CD4-positive, alpha-beta T cell treated with Interleukin-17A for 1 hour (primary cell): ENCODE results near the gene NOC4L.
"Not testable (repeated sequence)": the region's sequence is repeated elsewhere in the genome, so short reads cannot be mapped to it uniquely, and the experiment has no call there.

Experiments
- DNase-seq: peaks from one replicate; pipeline ENCODE4 v3.0.0-alpha.2; 2020

The NOC4L gene

GRCh38 chr12:132124766-132125425 lies 19.4 kb upstream of the NOC4L start:
- no peak for DNase-seq

GRCh38 chr12:132125736-132126135 lies 18.5 kb upstream of the NOC4L start:
- no peak for DNase-seq

DNA sequence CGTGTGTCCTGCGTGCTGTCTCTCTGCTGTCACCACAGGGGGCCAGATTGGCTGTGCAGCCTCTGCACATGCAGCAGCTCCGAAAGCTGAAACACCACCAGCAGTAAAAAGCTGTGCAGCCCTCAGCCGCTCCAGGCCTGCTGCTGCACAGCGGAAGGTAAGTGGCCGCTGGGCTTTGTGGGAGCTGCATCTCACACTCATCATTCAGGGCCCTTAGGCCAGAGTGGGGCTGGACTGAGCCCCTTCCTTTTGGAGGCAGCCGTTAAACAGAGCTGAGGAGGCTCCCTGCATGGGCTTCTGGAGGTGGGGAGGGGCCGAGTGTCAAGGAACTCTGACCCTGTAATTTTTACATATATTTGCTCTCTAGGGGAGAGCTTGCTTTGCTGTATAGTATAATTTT lies 17.2 kb upstream of the NOC4L start:
- DNase-seq: no peak

DNA sequence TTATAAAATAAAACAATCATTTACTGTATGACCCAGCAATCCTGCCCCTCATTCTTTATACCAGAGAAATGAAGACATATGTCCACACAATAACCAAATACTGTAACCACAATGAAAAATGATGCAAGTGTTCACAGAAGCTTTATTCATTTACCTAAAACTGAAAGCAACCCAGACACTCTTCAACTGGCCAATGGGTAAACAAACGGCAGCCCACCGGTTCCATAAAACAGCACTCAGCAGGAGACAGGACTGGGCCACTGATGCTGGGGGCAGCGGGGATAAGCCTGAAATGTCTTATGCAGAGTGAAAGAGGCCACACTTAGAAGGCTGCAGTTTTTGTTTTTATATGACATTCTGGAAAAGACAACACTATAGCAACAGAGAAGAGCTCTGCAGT lies 15.2 kb upstream of the NOC4L start:
- DNase-seq: no peak

GRCh38 chr12:132130690-132131089 lies 13.6 kb upstream of the NOC4L start:
- no peak for DNase-seq

DNA sequence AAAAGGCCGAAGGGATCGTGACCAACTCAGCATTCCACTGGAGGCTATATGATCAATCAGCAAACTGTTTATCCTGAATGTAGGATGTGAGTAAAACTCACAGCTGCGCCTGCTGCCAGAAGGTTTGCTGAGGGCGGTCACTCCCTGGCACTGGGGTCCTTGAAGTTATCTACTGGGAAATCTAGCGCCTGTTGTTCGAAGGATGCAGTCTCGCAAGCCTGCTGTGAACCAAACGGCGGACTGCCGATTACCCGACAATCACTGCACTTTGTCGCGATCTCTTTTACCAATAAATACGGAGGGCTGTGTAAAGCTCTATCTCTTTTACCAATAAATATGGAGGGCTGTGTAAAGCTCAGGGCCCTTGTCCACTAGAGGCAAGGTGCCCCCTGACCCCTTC lies 13.0 kb upstream of the NOC4L start:
- DNase-seq: no peak

- DNase-seq: no peak
Observed at GRCh38 chr12:132131952-132132351, 12.3 kb upstream of the NOC4L start.

DNA sequence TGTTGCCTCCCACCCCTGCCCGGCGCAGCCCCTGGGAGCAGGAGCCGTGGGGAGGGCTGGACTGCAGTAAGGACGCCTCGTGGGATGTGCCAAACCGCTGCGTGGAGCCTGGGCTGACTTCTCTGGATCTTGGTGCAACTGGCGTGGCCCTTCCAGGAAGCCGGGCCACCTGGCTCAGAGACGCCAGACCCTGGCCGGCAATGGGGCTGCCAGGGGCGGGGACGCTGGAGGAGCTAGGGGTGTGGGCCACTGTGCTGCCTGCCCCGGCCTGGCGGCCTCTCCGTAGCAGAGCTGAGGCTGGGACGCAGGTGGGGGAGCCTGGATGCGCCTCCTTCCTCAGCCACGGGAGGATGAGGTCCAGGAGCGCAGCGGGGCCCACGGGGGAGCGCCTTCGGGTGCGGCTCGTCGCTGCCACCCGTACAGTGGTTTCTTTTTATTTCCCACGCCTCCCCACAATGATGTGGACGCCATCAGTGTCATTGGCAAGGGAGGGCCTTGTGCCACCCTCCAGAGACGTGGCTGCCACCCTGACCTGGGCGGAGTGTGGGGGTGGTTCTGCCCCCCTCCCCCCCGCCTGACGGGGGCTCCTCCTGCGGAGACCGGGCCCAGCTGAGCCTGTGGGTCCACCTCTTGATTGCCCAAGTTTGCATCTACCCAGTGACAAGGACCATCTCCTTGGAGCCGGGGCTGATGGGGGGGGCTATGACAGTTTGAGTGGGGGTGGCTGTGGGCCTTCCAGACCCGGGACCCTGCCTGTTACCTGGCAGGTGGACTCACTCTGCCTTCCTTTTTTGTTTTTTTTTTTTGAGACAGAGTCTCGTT lies 11.4 kb upstream of the NOC4L start:
- DNase-seq: no peak

DNA sequence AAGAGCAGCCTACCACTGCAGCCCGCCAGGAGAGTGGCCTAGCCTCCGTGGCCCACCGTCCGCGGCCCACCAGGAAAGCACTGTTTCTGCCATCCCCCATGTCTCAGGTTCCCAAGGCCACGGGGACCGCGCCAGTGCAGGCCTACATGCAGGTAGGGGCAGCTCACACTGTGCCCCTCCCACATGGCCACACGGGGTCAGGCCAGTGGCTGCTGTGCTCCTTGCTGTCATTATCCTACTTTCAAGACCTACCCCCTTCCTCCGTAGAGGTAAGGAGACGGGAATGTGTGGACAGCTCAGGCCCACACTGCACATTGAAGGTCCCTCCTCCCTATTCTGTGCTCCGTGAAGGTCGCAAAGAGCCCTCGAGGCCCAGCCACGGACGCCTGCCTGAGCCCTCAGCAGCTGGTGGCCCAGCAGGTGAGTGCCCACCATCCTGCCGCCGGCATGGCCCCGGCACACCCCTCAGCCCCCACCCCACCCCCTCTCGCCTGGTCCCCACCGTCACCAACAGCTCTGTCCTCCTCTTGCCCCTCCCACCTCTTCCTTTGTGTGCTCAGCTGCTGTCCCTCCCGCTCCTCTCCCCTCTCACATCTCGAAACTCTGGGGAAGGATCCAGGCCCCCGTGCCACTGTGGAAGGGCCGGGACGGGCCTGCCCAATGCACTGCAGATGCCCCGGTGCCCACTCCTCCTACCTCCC lies 10.2 kb upstream of the NOC4L start:
- no peak for DNase-seq

DNA sequence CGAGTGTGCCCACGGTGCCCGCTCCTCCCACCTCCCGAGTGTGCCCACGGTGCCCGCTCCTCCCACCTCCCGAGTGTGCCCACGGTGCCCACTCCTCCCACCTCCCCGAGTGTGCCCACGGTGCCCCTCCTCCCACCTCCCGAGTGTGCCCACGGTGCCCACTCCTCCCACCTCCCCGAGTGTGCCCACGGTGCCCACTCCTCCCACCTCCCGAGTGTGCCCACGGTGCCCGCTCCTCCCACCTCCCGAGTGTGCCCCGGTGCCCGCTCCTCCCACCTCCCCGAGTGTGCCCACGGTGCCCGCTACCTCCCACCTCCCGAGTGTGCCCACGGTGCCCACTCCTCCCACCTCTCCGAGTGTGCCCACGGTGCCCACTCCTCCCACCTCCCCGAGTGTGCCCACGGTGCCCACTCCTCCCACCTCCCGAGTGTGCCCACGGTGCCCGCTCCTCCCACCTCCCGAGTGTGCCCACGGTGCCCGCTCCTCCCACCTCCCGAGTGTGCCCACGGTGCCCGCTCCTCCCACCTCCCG lies 9.5 kb upstream of the NOC4L start:
- not testable (repeated sequence) for DNase-seq

GRCh38 chr12:132136226-132136625 lies 8.0 kb upstream of the NOC4L start:
- not testable (repeated sequence) for DNase-seq

- no peak for DNase-seq
Observed at GRCh38 chr12:132137483-132138125, 6.7 kb upstream of the NOC4L start.

- no peak for DNase-seq
Observed at GRCh38 chr12:132138941-132139871, 5.1 kb upstream of the NOC4L start.

DNA sequence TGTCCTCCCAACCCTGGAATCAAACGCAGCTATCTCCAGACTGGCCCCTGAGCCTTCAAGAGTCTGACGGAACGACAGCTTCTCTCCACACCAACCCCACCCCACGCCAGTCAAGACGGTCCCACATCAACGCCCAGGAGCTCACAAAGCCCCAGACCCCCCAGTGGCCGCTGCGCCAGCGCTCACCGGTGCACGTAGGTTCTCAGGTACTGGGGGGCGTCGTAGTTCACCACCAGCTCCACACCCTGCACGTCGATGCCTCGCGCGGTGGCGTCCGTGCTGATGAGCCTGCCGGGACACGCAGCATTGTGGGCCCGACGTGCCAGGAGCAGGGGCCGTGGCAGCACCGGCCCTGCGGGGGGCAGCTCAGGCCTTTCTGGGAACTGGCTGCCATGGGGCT lies 4.3 kb upstream of the NOC4L start:
- DNase-seq: no peak

DNA sequence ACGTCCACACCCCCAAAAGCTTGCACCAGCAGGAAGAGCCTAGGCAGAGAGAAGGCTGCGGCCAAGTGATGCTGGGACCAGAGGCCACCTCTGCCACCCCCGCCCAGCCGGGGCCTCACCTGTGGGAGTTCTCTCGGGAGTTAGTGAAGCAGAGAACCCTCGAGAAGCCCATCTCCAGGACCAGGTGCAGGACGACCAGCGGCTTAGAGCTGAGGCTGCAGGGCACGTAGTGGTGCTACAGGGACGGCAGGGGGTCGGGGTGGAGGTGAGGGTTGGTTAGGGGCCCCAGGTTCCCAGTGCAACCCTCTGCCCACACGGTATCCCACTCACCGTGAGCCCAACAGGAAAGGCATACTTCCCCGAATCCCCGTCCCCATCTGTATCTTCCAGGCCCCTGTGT lies 3.8 kb upstream of the NOC4L start:
- DNase-seq: no peak

DNA sequence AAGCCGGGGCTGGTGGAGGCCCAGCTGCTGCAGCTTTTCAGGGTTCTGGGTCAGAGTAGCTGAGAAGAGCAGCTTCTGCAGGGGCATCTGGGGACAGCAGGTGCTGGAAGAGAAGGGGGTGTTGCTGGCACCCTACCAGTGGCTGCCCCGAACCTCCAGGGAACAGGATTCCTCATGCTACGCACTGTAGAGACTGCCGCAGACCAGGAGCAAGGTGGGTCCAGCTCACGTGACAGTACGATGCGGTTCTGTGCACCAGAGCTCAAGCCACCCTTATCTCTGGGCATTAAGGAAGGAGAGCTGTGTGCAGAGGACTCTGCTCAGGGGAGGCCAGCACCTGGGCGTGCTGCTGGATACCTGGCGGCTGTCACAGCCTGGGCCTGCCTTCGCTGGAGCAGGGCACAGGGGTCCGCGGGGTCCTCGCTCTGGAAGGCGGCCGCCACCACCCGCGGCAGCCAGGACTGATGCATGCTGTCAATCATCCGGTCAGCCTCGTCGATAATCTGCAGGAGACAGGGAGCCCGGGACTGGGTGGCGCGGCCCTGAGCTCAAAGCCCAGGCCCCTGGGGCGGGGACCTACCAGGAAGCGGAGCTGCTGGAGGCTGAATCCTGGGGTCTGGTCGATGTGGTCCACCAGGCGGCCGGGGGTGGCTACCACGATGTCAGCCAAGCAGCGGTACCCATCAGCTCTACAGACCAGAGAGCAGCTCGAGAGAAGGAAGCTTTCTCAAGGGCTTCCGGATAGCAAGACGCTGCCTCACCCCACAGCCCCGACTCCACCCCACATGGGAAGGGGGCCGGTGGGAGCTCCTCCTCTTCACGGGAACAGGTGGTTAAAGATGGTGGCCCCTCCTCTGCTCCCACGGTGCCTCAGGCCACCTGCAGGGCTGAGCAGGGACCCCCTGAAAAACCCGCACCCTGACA lies 3.1 kb upstream of the NOC4L start:
- no peak for DNase-seq

GRCh38 chr12:132141976-132142678 lies 2.1 kb upstream of the NOC4L start:
- no peak for DNase-seq

DNA sequence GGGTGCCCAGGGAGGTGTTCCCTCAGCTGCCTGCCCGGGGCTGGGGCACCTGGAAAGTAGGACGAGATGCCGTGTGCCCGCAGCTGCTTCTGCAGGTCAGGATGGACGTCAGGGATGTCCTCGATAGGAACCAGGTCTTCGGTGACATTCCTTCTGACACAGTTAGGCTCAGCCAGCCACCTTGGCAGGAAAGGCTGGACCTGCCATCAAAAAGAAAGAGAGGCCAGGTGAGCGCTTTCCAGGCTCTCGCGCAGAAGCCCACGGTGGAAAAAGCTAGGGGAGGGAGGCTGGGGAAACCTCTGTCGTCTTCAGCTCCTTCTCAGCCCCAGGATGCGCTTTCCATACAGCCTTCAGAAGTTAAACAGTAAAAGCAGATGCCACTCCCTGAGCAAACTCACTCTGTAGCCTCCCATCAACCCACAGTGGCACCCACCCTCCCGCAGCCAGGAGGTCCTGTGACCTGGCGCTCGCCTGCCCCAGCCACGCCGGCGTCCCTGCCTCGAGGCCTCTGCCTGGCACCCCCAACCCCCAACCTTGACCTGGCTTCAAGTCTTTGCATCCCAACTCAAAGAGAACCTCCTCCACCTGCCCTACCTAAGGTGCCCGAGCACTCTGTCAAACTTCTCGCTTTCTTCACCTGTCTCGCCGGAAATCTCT lies 1.4 kb upstream of the NOC4L start:
- DNase-seq: no peak

DNA sequence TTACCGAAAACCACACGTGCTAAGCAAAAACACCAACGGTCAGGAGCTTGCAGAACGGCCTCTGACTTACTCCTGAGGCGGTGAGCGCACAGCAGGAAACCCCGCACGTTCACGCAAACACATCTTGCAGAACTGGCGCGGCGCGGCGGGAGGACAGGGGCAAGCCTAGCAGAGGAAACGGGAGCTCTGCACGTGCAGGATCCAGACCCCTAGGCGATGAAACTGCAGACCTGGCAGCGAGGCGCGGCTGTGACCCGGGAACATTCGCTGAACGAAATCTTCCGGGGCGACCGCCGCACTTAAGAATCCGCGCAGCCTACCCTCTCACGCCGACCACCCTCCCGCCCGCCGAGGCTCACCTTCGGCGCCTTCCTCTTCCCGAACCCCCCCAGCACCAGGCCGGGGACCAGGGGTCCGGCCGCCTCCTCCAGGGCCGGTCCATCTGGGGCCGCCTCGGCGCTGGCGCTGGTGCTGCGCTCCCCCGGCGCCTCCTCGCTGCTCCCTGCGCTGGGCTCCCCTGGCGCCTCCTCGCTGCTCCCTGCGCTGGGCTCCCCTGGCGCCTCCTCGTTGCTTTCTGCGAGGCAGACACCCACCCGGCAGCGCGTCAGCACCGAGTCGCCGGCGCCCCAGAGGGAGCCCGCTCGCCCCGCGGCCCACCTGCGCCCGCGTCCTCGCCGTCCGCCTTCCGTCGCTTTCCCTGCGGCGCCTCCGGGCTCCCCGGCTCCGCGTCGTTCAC lies 753 bp upstream of the NOC4L start:
- no peak for DNase-seq
